IMR-90 (cell line): ENCODE measurements around the gene ADAMTSL5. TPM values are rescaled to one million over a fixed set of nuclear protein-coding genes. Genes with fewer than 3 reads are reported as not detected.

Source experiments
- ATAC-seq: fragments of 200-7000 bp; cut with Tn5 transposase; 2 replicates; pipeline ENCODE4 v1.9.1; 2020; ENCODE audit warnings: low read depth, mild to moderate bottlenecking, moderate library complexity
- BruUV-seq: library from RNA; stranded (reverse); fragments of 400-500 nt; replicated peaks from 2 replicates; lab custom pipeline; 2021; lab: Mats Ljungman, UMichigan
- CTCF ChIA-PET: fragments of 300-600 bp; formaldehyde crosslinking; extraction: SDS; loops from one replicate; lab custom pipeline; 2021; ENCODE audit warnings: antibody characterized with exemption; lab: Yijun Ruan, JAX
- POLR2A ChIA-PET: fragments of 300-600 bp; sonication (Branson Sonifier 250); formaldehyde crosslinking; loops from one replicate; lab custom pipeline; 2022; ENCODE audit warnings: antibody characterized with exemption; ENCODE audit not compliant: unreplicated experiment; lab: Charles Lee
- DNase-seq: peaks from one replicate; pipeline ENCODE4 v3.0.0; 2013
- H2AFZ ChIP-seq: replicated peaks from 2 replicates; pipeline ENCODE3; 2013; ENCODE audit warnings: low read length, mild to moderate bottlenecking; ENCODE audit not compliant: poor library complexity
- H2AK5ac ChIP-seq: 2 replicates; pipeline ENCODE4 v1.6.1; 2013; ENCODE audit warnings: low read depth, low read length, inconsistent platforms
- H2AK9ac ChIP-seq: replicated peaks from 2 replicates; pipeline ENCODE3; 2013; ENCODE audit warnings: mild to moderate bottlenecking, low read depth, low read length, moderate library complexity; ENCODE audit not compliant: poor library complexity
- H2BK120ac ChIP-seq: 2 replicates; pipeline ENCODE4 v1.6.1; 2013; ENCODE audit warnings: low read depth, low read length, inconsistent platforms
- H2BK15ac ChIP-seq: 3 replicates; pipeline ENCODE4 v1.6.1; 2013; ENCODE audit warnings: low read depth, low read length, inconsistent platforms
- H2BK20ac ChIP-seq: 2 replicates; pipeline ENCODE4 v1.6.1; 2013; ENCODE audit warnings: low read depth, mild to moderate bottlenecking, inconsistent platforms, low read length, moderate library complexity
- H2BK5ac ChIP-seq: 2 replicates; pipeline ENCODE4 v1.6.1; 2013; ENCODE audit warnings: mild to moderate bottlenecking, low read depth, low read length, inconsistent platforms; ENCODE audit not compliant: poor library complexity, severe bottlenecking
- H3K14ac ChIP-seq: replicated peaks from 2 replicates; pipeline ENCODE4 v1.6.1; 2013; ENCODE audit warnings: low read depth, low read length, inconsistent platforms
- H3K18ac ChIP-seq: 2 replicates; pipeline ENCODE4 v1.6.1; 2013; ENCODE audit warnings: low read depth, low read length, control low read depth
- H3K23ac ChIP-seq: 2 replicates; pipeline ENCODE4 v1.6.1; 2013; ENCODE audit warnings: low read depth, low read length, inconsistent platforms
- H3K27ac ChIP-seq: 2 replicates; pipeline ENCODE4 v1.5.1; 2013; ENCODE audit warnings: mild to moderate bottlenecking, control low read depth, low read length; ENCODE audit not compliant: insufficient read depth
- H3K27me3 ChIP-seq: 2 replicates; pipeline ENCODE4 v1.6.1; 2013; ENCODE audit warnings: low read length; ENCODE audit not compliant: control insufficient read depth, insufficient read depth
- H3K36me3 ChIP-seq: 2 replicates; pipeline ENCODE4 v1.6.1; 2013; ENCODE audit warnings: low read length, mixed read lengths; ENCODE audit not compliant: control insufficient read depth, insufficient read depth
- H3K4ac ChIP-seq: 2 replicates; pipeline ENCODE4 v1.6.1; 2013; ENCODE audit warnings: low read depth, low read length, inconsistent platforms
- H3K4me1 ChIP-seq: 2 replicates; pipeline ENCODE4 v1.6.1; 2013; ENCODE audit warnings: low read length, mixed read lengths; ENCODE audit not compliant: control insufficient read depth, insufficient read depth
- H3K4me2 ChIP-seq: 2 replicates; pipeline ENCODE4 v1.6.1; 2013; ENCODE audit warnings: low read depth, mild to moderate bottlenecking, control low read depth, low read length, moderate library complexity
- H3K4me3 ChIP-seq: 2 replicates; pipeline ENCODE4 v1.5.1; 2013; ENCODE audit warnings: low read depth, mild to moderate bottlenecking, control low read depth, low read length, moderate library complexity; ENCODE audit not compliant: insufficient read depth
- H3K56ac ChIP-seq: 2 replicates; pipeline ENCODE4 v1.6.1; 2013; ENCODE audit warnings: low read length, inconsistent platforms; ENCODE audit not compliant: insufficient read depth; ENCODE audit errors: extremely low read depth
- H3K79me1 ChIP-seq, 2 experiments: 2 replicates each; pipeline ENCODE4 v1.6.1; 2013; ENCODE audit warnings: low read length in 2 of 2, inconsistent platforms in 1 of 2, low read depth in 1 of 2
- H3K9ac ChIP-seq: 2 replicates; pipeline ENCODE4 v1.6.1; 2013; ENCODE audit warnings: low read depth, low read length, control low read depth
- H3K9me1 ChIP-seq: 2 replicates; pipeline ENCODE4 v1.6.1; 2013; ENCODE audit warnings: low read length, inconsistent platforms; ENCODE audit not compliant: insufficient read depth
- H3K9me3 ChIP-seq: 2 replicates; pipeline ENCODE4 v1.6.1; 2013; ENCODE audit warnings: low read length; ENCODE audit not compliant: control insufficient read depth, insufficient read depth
- H4K20me1 ChIP-seq: 2 replicates; pipeline ENCODE4 v1.6.1; 2013; ENCODE audit warnings: low read length, inconsistent platforms; ENCODE audit not compliant: insufficient read depth
- H4K5ac ChIP-seq: 2 replicates; pipeline ENCODE4 v1.6.1; 2013; ENCODE audit warnings: mild to moderate bottlenecking, low read depth, low read length, control low read depth
- H4K8ac ChIP-seq, 2 experiments: 2 replicates each; pipeline ENCODE4 v1.6.1; 2013; ENCODE audit warnings: low read depth in 2 of 2, low read length in 2 of 2, control low read depth in 1 of 2, inconsistent platforms in 1 of 2
- H4K91ac ChIP-seq: 2 replicates; pipeline ENCODE4 v1.6.1; 2013; ENCODE audit warnings: low read depth, low read length, inconsistent platforms; ENCODE audit not compliant: insufficient read depth
- BHLHE40 ChIP-seq: fragments of 150-350 bp; IDR thresholded peaks from 2 replicates; pipeline ENCODE4 v1.6.1; 2016; ENCODE audit warnings: mild to moderate bottlenecking, low read depth, low read length
- CHD1 ChIP-seq: IDR thresholded peaks from 2 replicates; pipeline ENCODE4 v1.6.1; 2012; ENCODE audit warnings: low read depth, low read length, improper control_type of control experiment
- FOS ChIP-seq: fragments of 150-350 bp; IDR thresholded peaks from 2 replicates; pipeline ENCODE4 v1.6.1; 2016; ENCODE audit warnings: low read depth, low read length
- MAFK ChIP-seq: IDR thresholded peaks from 2 replicates; pipeline ENCODE4 v1.6.1; 2012; ENCODE audit warnings: low read depth, low read length, improper control_type of control experiment
- MAZ ChIP-seq: IDR thresholded peaks from 2 replicates; pipeline ENCODE4 v1.6.1; 2012; ENCODE audit warnings: low read depth, mild to moderate bottlenecking, low read length, improper control_type of control experiment, moderate library complexity, borderline replicate concordance
- MXI1 ChIP-seq: IDR thresholded peaks from 2 replicates; pipeline ENCODE4 v1.6.1; 2012; ENCODE audit warnings: low read depth, mild to moderate bottlenecking, low read length, moderate library complexity, borderline replicate concordance
- NFE2L2 ChIP-seq: fragments of 150-350 bp; IDR thresholded peaks from 2 replicates; pipeline ENCODE4 v1.6.1; 2016; ENCODE audit warnings: low read depth, mild to moderate bottlenecking, low read length
- RCOR1 ChIP-seq: IDR thresholded peaks from 2 replicates; pipeline ENCODE4 v1.6.1; 2012; ENCODE audit warnings: mild to moderate bottlenecking, low read length, improper control_type of control experiment; ENCODE audit not compliant: insufficient replicate concordance
- RFX5 ChIP-seq: IDR thresholded peaks from 2 replicates; pipeline ENCODE4 v1.8.0; 2012; ENCODE audit warnings: low read depth, mild to moderate bottlenecking, low read length, moderate library complexity
- whole genome bisulfite sequencing, 2 experiments: methylation state at CpG; one replicate each; pipeline versions ENCODE4 v1.1.5 to v1.1.7; 2013; ENCODE audit warnings: missing lambda C conversion rate in 2 of 2; ENCODE audit not compliant: insufficient read length in 1 of 2; ENCODE audit errors: extremely low coverage in 2 of 2; 5-methylcytosine and 5-hydroxymethylcytosine counted together
- dilution Hi-C: fragments of 300-500 bp; cut with HindIII; formaldehyde crosslinking; loops from one replicate; pipeline ENCODE4 v1.14.3; 2018; ENCODE audit warnings: low sequenced_read_pairs; ENCODE audit not compliant: unreplicated experiment
- in situ Hi-C: fragments of 300-500 bp; cut with MboI; formaldehyde crosslinking; loops from 3 replicates; pipeline ENCODE4 v1.14.3; 2019; ENCODE audit warnings: low sequenced_read_pairs, inconsistent platforms, mixed read lengths
- intact Hi-C: fragments of 100-400 bp; cut with micrococcal nuclease; formaldehyde crosslinking; loops from 2 replicates; pipeline ENCODE4 v1.10.0; 2022
- polyA plus RNA-seq, 3 experiments: library from polyadenylated mRNA; depleted of rRNA; stranded (reverse); fragments of >200 nt; gene quantifications; 2 replicates each; pipeline ENCODE4 v1.2.3, GENCODE V29; 2012; ENCODE audit warnings: low replicate concordance in 1 of 3
- total RNA-seq: library from RNA; depleted of rRNA; stranded (reverse); fragments of >200 nt; gene quantifications from 2 replicates; pipeline ENCODE4 v1.2.3, GENCODE V29; 2012
- TF ChIP-seq, protein P1 (sequence below): fragments of 150-350 bp; IDR thresholded peaks from 2 replicates; pipeline ENCODE4 v1.6.1; 2017; ENCODE audit warnings: mild to moderate bottlenecking, antibody characterized with exemption, low read length, low read depth

The ADAMTSL5 gene
- total and polyA plus RNA-seq, 2 of the 4 experiments (the other 2 are of a cell fraction), result 0.90 to 10.8 TPM

DNA sequence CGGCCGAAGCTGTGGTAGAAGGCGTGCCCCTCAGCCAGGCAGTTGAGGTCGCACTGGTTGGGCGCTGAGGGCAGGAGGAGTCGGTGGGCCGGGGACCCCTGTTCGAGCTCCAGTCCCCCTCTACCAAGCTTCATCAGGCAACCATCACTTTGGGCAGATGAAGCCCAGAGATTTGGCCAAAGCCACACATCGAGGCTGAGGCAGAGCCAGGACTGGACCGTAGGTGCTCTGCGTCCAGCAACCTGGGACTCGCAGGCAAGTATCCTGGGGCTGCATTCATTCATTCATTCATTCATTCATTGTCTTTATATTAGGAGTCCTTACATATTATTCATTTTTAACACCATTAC, 4.3 kb downstream of the ADAMTSL5 start:
- intact Hi-C loops (no loop called here), dilution Hi-C loops (no loop called here), in situ Hi-C loops (no loop called here)
- Histone ChIP-seq H2BK15ac (no peak overlapping the region), H4K20me1 (no peaks in the 10 kb centered on the region; the same call in 1 of the 2 replicates), H3K9me1 (no peaks in the 10 kb centered on the region; the same call in 1 of the 2 replicates), H3K56ac (no peak overlapping the region), H3K14ac (no peak overlapping the region), H2AFZ (peak overlapping the region; percentile 68), H4K91ac (no peak overlapping the region), H3K4me2 (peak overlapping the region; percentile 29; the same call in 1 of the 2 replicates), H3K79me1 (peaks cover 4 to 15% of the 10 kb centered on the region in 2 experiments; a peak in 1 of 4 replicates), H3K9ac (no peak overlapping the region), H2BK120ac (no peak overlapping the region), H2AK5ac (peak overlapping the region; percentile 76; the same call in 1 of the 2 replicates), H3K27me3 (peaks cover 3% of the 10 kb centered on the region; the same call in 1 of the 2 replicates), H3K27ac (no peak overlapping the region), H3K18ac (no peak overlapping the region), H3K36me3 (peaks cover 13% of the 10 kb centered on the region), H2BK20ac (no peak overlapping the region), H2BK5ac (no peak overlapping the region), H4K8ac (peak overlapping the region in 1 of 2 experiments; percentile 45; a peak in 2 of 4 replicates), H4K5ac (no peak overlapping the region), H3K4ac (no peak overlapping the region), H3K4me1 (peaks cover 9% of the 10 kb centered on the region), H3K23ac (no peak overlapping the region), H2AK9ac (no peak overlapping the region), H3K9me3 (no peaks in the 10 kb centered on the region), H3K4me3 (no peak overlapping the region)
- TF ChIP-seq MXI1, result no peak
- TF ChIP-seq, protein P1, sequence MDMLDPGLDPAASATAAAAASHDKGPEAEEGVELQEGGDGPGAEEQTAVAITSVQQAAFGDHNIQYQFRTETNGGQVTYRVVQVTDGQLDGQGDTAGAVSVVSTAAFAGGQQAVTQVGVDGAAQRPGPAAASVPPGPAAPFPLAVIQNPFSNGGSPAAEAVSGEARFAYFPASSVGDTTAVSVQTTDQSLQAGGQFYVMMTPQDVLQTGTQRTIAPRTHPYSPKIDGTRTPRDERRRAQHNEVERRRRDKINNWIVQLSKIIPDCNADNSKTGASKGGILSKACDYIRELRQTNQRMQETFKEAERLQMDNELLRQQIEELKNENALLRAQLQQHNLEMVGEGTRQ, result no peak
- no peak for TF ChIP-seq BHLHE40
- no peak for TF ChIP-seq MAFK
- TF ChIP-seq FOS, result no peak
- TF ChIP-seq RFX5, result no peak
- no peak for TF ChIP-seq MAZ
- TF ChIP-seq CHD1, result no peak
- no peak for TF ChIP-seq NFE2L2
- TF ChIP-seq RCOR1, result no peak
- ATAC-seq (no peak), DNase-seq (no peak)
- BruUV-seq, result no TSS peak
- ChIA-PET POLR2A (no interaction called here), CTCF (no interaction called here)
- 80% methylated on average over 1 of the region's 12 CpGs; no CpG with 5 or more reads in 1 of the 2 experiments for WGBS, 2 experiments
